A549 (cell line): ENCODE measurements around the gene GRID1. TPM values are rescaled to one million over a fixed set of nuclear protein-coding genes. Genes with fewer than 3 reads are reported as not detected.
A peak's percentile ranks its signal among the peaks of the same experiment; 100 is the strongest.

ENCODE experiments used
- ATAC-seq, 2 experiments: fragments of 200-7000 bp in 1 of 2; fragments of >200 bp in 1 of 2; cut with Nextera tagmentation in 1 of 2; cut with Tn5 transposase in 1 of 2; 3 replicates each; pipeline versions ENCODE4 v1.8.0 to v1.9.1; 2018 to 2020; ENCODE audit warnings: mild to moderate bottlenecking in 1 of 2, moderate library complexity in 1 of 2
- CTCF ChIA-PET: fragments of 300-600 bp; sonication (Branson Sonifier 250); formaldehyde crosslinking; extraction: SDS; loops from one replicate; lab custom pipeline; 2021; ENCODE audit warnings: antibody characterized with exemption, inconsistent platforms; lab: Yijun Ruan, JAX
- POLR2A ChIA-PET: fragments of 350-600 bp; formaldehyde crosslinking; extraction: SDS; loops from one replicate; lab custom pipeline; 2021; ENCODE audit warnings: antibody characterized with exemption, inconsistent platforms; lab: Yijun Ruan, JAX
- DNase-seq, 2 experiments: peaks; one replicate each; pipeline versions ENCODE4 v3.0.0 to v3.0.0-alpha.2; 2011 to 2016; ENCODE audit warnings: low read depth in 1 of 2, low spot score in 1 of 2
- FAIRE-seq: peaks from 2 replicates; lab custom pipeline; 2011; peaks lifted over from hg19 to GRCh38; lab: Jason Lieb, UNC
- H3K27ac ChIP-seq, 2 experiments: fragments of >200 bp; sonication (Bioruptor Twin); formaldehyde crosslinking; 3 replicates each; pipeline ENCODE4 v1.5.1; 2016 to 2017
- H3K4me1 ChIP-seq: fragments of >200 bp; sonication (Bioruptor Twin); formaldehyde crosslinking; 3 replicates; pipeline ENCODE4 v1.6.1; 2016
- H3K4me2 ChIP-seq: fragments of >200 bp; sonication (Bioruptor Twin); formaldehyde crosslinking; 3 replicates; pipeline ENCODE4 v1.6.1; 2016
- H3K4me3 ChIP-seq: fragments of >200 bp; sonication (Bioruptor Twin); formaldehyde crosslinking; 3 replicates; pipeline ENCODE4 v1.5.1; 2016
- H3K9me3 ChIP-seq: fragments of >200 bp; sonication (Bioruptor Twin); formaldehyde crosslinking; 3 replicates; pipeline ENCODE4 v1.6.1; 2016
- BCL3 ChIP-seq: fragments of >200 bp; sonication (Bioruptor Twin); formaldehyde crosslinking; IDR thresholded peaks from 3 replicates; pipeline ENCODE4 v1.6.1; 2016
- BHLHE40 ChIP-seq: IDR thresholded peaks from 2 replicates; pipeline ENCODE4 v1.6.1; 2012; ENCODE audit warnings: low read depth, low read length, inconsistent platforms
- CBX2 ChIP-seq: fragments of 200-600 bp; sonication (generic); IDR thresholded peaks from 2 replicates; pipeline ENCODE4 v1.6.1; 2016; ENCODE audit warnings: low read depth, mild to moderate bottlenecking, borderline replicate concordance
- CHD4 ChIP-seq: fragments of 200-600 bp; sonication (generic); IDR thresholded peaks from 2 replicates; pipeline ENCODE4 v1.6.1; 2016; ENCODE audit warnings: antibody characterized with exemption, mild to moderate bottlenecking, borderline replicate concordance
- E2F6 ChIP-seq: IDR thresholded peaks from 2 replicates; pipeline ENCODE4 v1.6.1; 2012; ENCODE audit warnings: low read depth, borderline replicate concordance
- EP300 ChIP-seq, 2 experiments: fragments of >200 bp; sonication (Bioruptor Twin); formaldehyde crosslinking; IDR thresholded peaks; 2 replicates in 1 of 2; 3 replicates in 1 of 2; pipeline ENCODE4 v1.6.1; 2016 to 2017
- FOSB ChIP-seq: fragments of 250-450 bp; sonication (Bioruptor Pico); IDR thresholded peaks from 2 replicates; pipeline ENCODE4 v1.5.0; 2020; ENCODE audit warnings: mild to moderate bottlenecking, moderate library complexity
- GATA3 ChIP-seq: IDR thresholded peaks from 2 replicates; pipeline ENCODE4 v1.6.1; 2012; ENCODE audit warnings: borderline replicate concordance
- JUN ChIP-seq, 2 experiments: fragments of >200 bp; sonication (Bioruptor Twin); formaldehyde crosslinking; IDR thresholded peaks; 2 replicates in 1 of 2; 3 replicates in 1 of 2; pipeline ENCODE4 v1.6.1; 2016 to 2017
- KDM5A ChIP-seq: fragments of 200-600 bp; sonication (generic); IDR thresholded peaks from 2 replicates; pipeline ENCODE4 v1.6.1; 2016; ENCODE audit warnings: antibody characterized with exemption, mild to moderate bottlenecking
- MAFK ChIP-seq: fragments of 450-650 bp; IDR thresholded peaks from 2 replicates; pipeline ENCODE4 v1.6.1; 2014; ENCODE audit not compliant: partially characterized antibody
- NR3C1 ChIP-seq: fragments of >200 bp; sonication (Bioruptor Twin); formaldehyde crosslinking; IDR thresholded peaks from 3 replicates; pipeline ENCODE4 v1.6.1; 2017
- POLR2A ChIP-seq: IDR thresholded peaks from 2 replicates; pipeline ENCODE4 v1.6.1; 2012; ENCODE audit warnings: mild to moderate bottlenecking, low read length
- RAD21 ChIP-seq, 2 experiments: fragments of >200 bp in 1 of 2; sonication (Bioruptor Twin) in 1 of 2; formaldehyde crosslinking in 1 of 2; IDR thresholded peaks in 1 of 2; conservative IDR thresholded peaks in 1 of 2; 2 replicates in 1 of 2; 3 replicates in 1 of 2; pipeline ENCODE4 v1.6.1; 2012 to 2018; ENCODE audit warnings: inconsistent platforms in 1 of 2
- REST ChIP-seq: fragments of 200-600 bp; sonication (generic); IDR thresholded peaks from 2 replicates; pipeline ENCODE4 v1.6.1; 2016; ENCODE audit warnings: antibody characterized with exemption, mild to moderate bottlenecking, moderate library complexity
- RNF2 ChIP-seq: fragments of 200-600 bp; sonication (generic); IDR thresholded peaks from 2 replicates; pipeline ENCODE4 v1.6.1; 2016; ENCODE audit warnings: low read depth, mild to moderate bottlenecking, antibody characterized with exemption, moderate library complexity, borderline replicate concordance
- ZC3H11A ChIP-seq: fragments of 450-650 bp; IDR thresholded peaks from 2 replicates; pipeline ENCODE4 v1.6.1; 2014; ENCODE audit warnings: antibody characterized with exemption, mild to moderate bottlenecking
- ZSCAN20 ChIP-seq: fragments of 250-450 bp; sonication (Bioruptor Pico); IDR thresholded peaks from 2 replicates; pipeline ENCODE4 v1.8.0; 2022; ENCODE audit warnings: mild to moderate bottlenecking, moderate library complexity
- WGBS: methylation state at CpG from one replicate; pipeline ENCODE4 v1.1.6; 2017; ENCODE audit errors: missing lambda C conversion rate; 5-methylcytosine and 5-hydroxymethylcytosine counted together
- polyA plus RNA-seq, 4 experiments: library from polyadenylated mRNA; depleted of rRNA in 3 of 4; stranded (reverse); fragments of >200 nt; fragmentation: RNase III in 1 of 4; extraction: RNeasy Plus Mini Kit Qiagen cat#74134 plus additional on column Dnase treatment in 1 of 4; gene quantifications; 2 replicates in 3 of 4; 3 replicates in 1 of 4; pipeline ENCODE4 v1.2.3, GENCODE V29; 2011 to 2017
- TF ChIP-seq, protein P1 (sequence below): fragments of >200 bp; sonication (Bioruptor Twin); formaldehyde crosslinking; IDR thresholded peaks from 3 replicates; pipeline ENCODE4 v1.5.1; 2016
- TF ChIP-seq, protein P2 (sequence below): IDR thresholded peaks from 2 replicates; pipeline ENCODE4 v1.6.1; 2012

GRID1 gene
- polyA plus RNA-seq, 2 of the 4 experiments (the other 2 are of a cell fraction), result 0.14 to 0.30 TPM

- no peak for ATAC-seq
- no peak for DNase-seq
- Histone ChIP-seq H3K9me3 (no peaks in the 10 kb centered on the region), H3K27ac (no peak overlapping the region), H3K4me2 (no peak overlapping the region), H3K4me3 (no peak overlapping the region), H3K4me1 (no peaks in the 10 kb centered on the region)
- POLR2A ChIA-PET, result no interaction called here
- no peak for FAIRE-seq
- 71% methylated on average over 7 of the region's 7 CpGs for WGBS
- CTCF ChIA-PET, result no interaction called here
- TF ChIP-seq FOSB (CRISPR knock-in tag) (no peak), RNF2 (no peak), CBX2 (no peak), MAFK (peak; percentile 74), POLR2A (no peak), NR3C1 (no peak), RAD21 (conservative IDR thresholded peaks at IDR 0.05 in 1 of 2, IDR thresholded peaks at IDR 0.05 in 1 of 2) (no peak)
- TF ChIP-seq, protein P1, sequence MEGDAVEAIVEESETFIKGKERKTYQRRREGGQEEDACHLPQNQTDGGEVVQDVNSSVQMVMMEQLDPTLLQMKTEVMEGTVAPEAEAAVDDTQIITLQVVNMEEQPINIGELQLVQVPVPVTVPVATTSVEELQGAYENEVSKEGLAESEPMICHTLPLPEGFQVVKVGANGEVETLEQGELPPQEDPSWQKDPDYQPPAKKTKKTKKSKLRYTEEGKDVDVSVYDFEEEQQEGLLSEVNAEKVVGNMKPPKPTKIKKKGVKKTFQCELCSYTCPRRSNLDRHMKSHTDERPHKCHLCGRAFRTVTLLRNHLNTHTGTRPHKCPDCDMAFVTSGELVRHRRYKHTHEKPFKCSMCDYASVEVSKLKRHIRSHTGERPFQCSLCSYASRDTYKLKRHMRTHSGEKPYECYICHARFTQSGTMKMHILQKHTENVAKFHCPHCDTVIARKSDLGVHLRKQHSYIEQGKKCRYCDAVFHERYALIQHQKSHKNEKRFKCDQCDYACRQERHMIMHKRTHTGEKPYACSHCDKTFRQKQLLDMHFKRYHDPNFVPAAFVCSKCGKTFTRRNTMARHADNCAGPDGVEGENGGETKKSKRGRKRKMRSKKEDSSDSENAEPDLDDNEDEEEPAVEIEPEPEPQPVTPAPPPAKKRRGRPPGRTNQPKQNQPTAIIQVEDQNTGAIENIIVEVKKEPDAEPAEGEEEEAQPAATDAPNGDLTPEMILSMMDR, result no peak
Observed at GRCh38 chr10:86327954-86328725, 38.5 kb downstream of the GRID1 start.

DNA sequence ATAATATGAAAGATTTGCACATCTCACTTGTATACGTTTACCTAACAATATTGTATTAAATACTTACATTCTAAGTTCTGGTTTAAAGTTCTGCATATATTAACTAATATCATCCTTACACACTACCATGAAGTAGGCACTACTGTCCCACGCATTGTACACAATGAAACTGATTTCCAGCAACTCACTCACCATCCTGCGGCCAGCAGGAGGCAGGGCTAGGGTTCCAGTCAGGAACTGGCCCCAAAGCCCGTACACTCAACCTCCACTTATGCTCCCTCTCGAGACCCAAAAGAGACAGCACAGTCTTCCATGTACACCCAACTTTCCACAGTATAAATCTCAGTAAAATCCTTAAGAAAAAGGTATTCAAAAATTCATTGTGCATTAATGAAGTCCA, 41.4 kb downstream of the GRID1 start:
- ChIA-PET POLR2A (no interaction called here), CTCF (no interaction called here)
- no peak overlapping the region for H3K4me3 ChIP-seq
- no peaks in the 10 kb centered on the region for H3K4me1 ChIP-seq
- no peak overlapping the region for H3K27ac ChIP-seq
- DNase-seq (no peak), ATAC-seq (peak in 1 of 2 experiments; percentile 66; a peak in 3 of 6 replicates), FAIRE-seq (no peak)
- TF ChIP-seq, protein P2, sequence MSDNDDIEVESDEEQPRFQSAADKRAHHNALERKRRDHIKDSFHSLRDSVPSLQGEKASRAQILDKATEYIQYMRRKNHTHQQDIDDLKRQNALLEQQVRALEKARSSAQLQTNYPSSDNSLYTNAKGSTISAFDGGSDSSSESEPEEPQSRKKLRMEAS, result no peak
- TF ChIP-seq JUN (IDR thresholded peaks at IDR 0.05), result no peak
- no peak for TF ChIP-seq ZC3H11A
- TF ChIP-seq KDM5A, result no peak
- TF ChIP-seq GATA3, result no peak
- no peak for TF ChIP-seq EP300 (IDR thresholded peaks at IDR 0.05)
- TF ChIP-seq REST, result no peak
- TF ChIP-seq ZSCAN20 (CRISPR knock-in tag), result no peak
- TF ChIP-seq E2F6, result no peak
- TF ChIP-seq BCL3, result no peak
- TF ChIP-seq BHLHE40, result no peak
- TF ChIP-seq CHD4, result no peak
- H3K4me2 ChIP-seq, result no peak overlapping the region
- no peaks in the 10 kb centered on the region for H3K9me3 ChIP-seq
- 20% methylated on average over 5 of the region's 5 CpGs for WGBS
